B cell (primary cell): Measurements from ENCODE around the gene DCUN1D2. TPM values are rescaled to one million over a fixed set of nuclear protein-coding genes. Genes with fewer than 3 reads are reported as not detected.

Experiments used
- ATAC-seq: fragments of 200-7000 bp; cut with Tn5 transposase; one replicate; pipeline ENCODE4 v1.10.0; 2021; ENCODE audit warnings: low read depth, mild to moderate bottlenecking, moderate number of reproducible peaks, moderate library complexity
- CTCF ChIA-PET: fragments of 350-600 bp; sonication (Branson Sonifier 250); formaldehyde crosslinking; loops from one replicate; lab custom pipeline; 2021; ENCODE audit warnings: antibody characterized with exemption, inconsistent platforms; lab: Charles Lee
- POLR2A ChIA-PET: fragments of 350-600 bp; sonication (Branson Sonifier 250); formaldehyde crosslinking; loops from one replicate; lab custom pipeline; 2021; ENCODE audit warnings: antibody characterized with exemption; lab: Charles Lee
- DNase-seq: peaks from one replicate; pipeline ENCODE4 v3.0.0; 2013
- H2AFZ ChIP-seq: 2 replicates; pipeline ENCODE4 v1.6.1; 2012; ENCODE audit warnings: mild to moderate bottlenecking, low read depth, low read length; ENCODE audit not compliant: insufficient read depth, poor library complexity, severe bottlenecking
- H3K27ac ChIP-seq, 2 donors: 1 replicate in 1 of 2; 2 replicates in 1 of 2; pipeline ENCODE4 v1.5.1; 2012 to 2013; ENCODE audit warnings: low read length in 2 of 2, mild to moderate bottlenecking in 2 of 2, moderate library complexity in 1 of 2
- H3K27me3 ChIP-seq, 4 experiments: fragments of 200-600 bp in 1 of 4; sonication (generic) in 1 of 4; replicated peaks in 1 of 4; 1 replicate in 2 of 4; 2 replicates in 2 of 4; pipeline versions ENCODE4 v1.6.1 to v1.7.0; 2013 to 2016; ENCODE audit warnings: low read length in 3 of 4, mild to moderate bottlenecking in 2 of 4, mixed read lengths in 1 of 4, moderate library complexity in 1 of 4; ENCODE audit not compliant: insufficient read depth in 4 of 4, control insufficient read depth in 3 of 4; ENCODE audit errors: control extremely low read depth in 1 of 4
- H3K36me3 ChIP-seq, 2 experiments: replicated peaks in 1 of 2; 1 replicate in 1 of 2; 2 replicates in 1 of 2; pipeline versions ENCODE4 v1.6.1 to v1.7.1; 2013; ENCODE audit warnings: low read length in 1 of 2; ENCODE audit not compliant: insufficient read depth in 2 of 2, control insufficient read depth in 1 of 2; ENCODE audit errors: control extremely low read depth in 1 of 2, extremely low read depth in 1 of 2
- H3K4me1 ChIP-seq, 2 donors: fragments of 200-600 bp in 1 of 2; sonication (generic) in 1 of 2; 1 replicate in 1 of 2; 2 replicates in 1 of 2; pipeline versions ENCODE4 v1.5.1 to v1.6.1; 2013 to 2017; ENCODE audit warnings: low read length in 2 of 2; ENCODE audit not compliant: control insufficient read depth in 2 of 2, insufficient read depth in 2 of 2
- H3K4me2 ChIP-seq: replicated peaks from 2 replicates; pipeline ENCODE3; 2012; ENCODE audit warnings: mild to moderate bottlenecking, low read depth, low read length; ENCODE audit not compliant: poor library complexity, severe bottlenecking
- H3K4me3 ChIP-seq, 5 experiments: fragments of 200-600 bp in 1 of 5; sonication (generic) in 1 of 5; 1 replicate in 3 of 5; 2 replicates in 2 of 5; pipeline versions ENCODE4 v1.5.1 to v1.7.0; 2011 to 2016; ENCODE audit warnings: low read length in 4 of 5, mild to moderate bottlenecking in 4 of 5, low read depth in 2 of 5, control low read depth in 1 of 5, moderate library complexity in 1 of 5; ENCODE audit not compliant: insufficient read depth in 1 of 5; ENCODE audit errors: control extremely low read depth in 1 of 5, extremely low read depth in 1 of 5
- H3K79me2 ChIP-seq: fragments of 200-600 bp; sonication (generic); one replicate; pipeline ENCODE4 v1.6.0; 2016; ENCODE audit warnings: low read length; ENCODE audit not compliant: control insufficient read depth, insufficient read depth
- H3K9ac ChIP-seq: fragments of 200-600 bp; sonication (generic); 2 replicates; pipeline ENCODE4 v1.6.1; 2017; ENCODE audit warnings: mild to moderate bottlenecking, low read length, moderate library complexity
- H3K9me3 ChIP-seq, 3 donors: one replicate each; pipeline versions ENCODE4 v1.6.1 to v1.7.1; 2013; ENCODE audit warnings: low read length in 2 of 3; ENCODE audit not compliant: control insufficient read depth in 2 of 3, insufficient read depth in 1 of 3; ENCODE audit errors: control extremely low read depth in 1 of 3
- H4K20me1 ChIP-seq: 2 replicates; pipeline ENCODE4 v1.6.0; 2012; ENCODE audit warnings: mild to moderate bottlenecking, low read length; ENCODE audit not compliant: insufficient read depth, control insufficient read depth, poor library complexity, severe bottlenecking
- H3K27ac Mint-ChIP-seq: one replicate; pipeline ENCODE4 v1.8.0; 2021; ENCODE audit warnings: mixed read lengths
- H3K27me3 Mint-ChIP-seq: one replicate; pipeline ENCODE4 v1.8.0; 2021; ENCODE audit warnings: mixed read lengths
- H3K4me1 Mint-ChIP-seq: one replicate; pipeline ENCODE4 v1.8.0; 2021; ENCODE audit warnings: mixed read lengths
- H3K4me3 Mint-ChIP-seq: one replicate; pipeline ENCODE4 v1.8.0; 2021; ENCODE audit warnings: mixed read lengths
- H3K9me3 Mint-ChIP-seq: one replicate; pipeline ENCODE4 v1.8.0; 2022; ENCODE audit warnings: mixed read lengths; ENCODE audit not compliant: insufficient read depth
- EZH2 ChIP-seq: IDR thresholded peaks from 2 replicates; pipeline ENCODE4 v1.6.1; 2012; ENCODE audit warnings: borderline replicate concordance, low read depth, mild to moderate bottlenecking, moderate library complexity, low read length; ENCODE audit not compliant: insufficient read depth, poor library complexity, severe bottlenecking
- WGBS: methylation state at CpG from one replicate; pipeline ENCODE4 v1.1.5; 2013; ENCODE audit warnings: missing lambda C conversion rate; ENCODE audit not compliant: insufficient coverage; 5-methylcytosine and 5-hydroxymethylcytosine counted together
- intact Hi-C: fragments of 100-400 bp; cut with micrococcal nuclease; formaldehyde crosslinking; loops from one replicate; pipeline ENCODE4 v1.10.0; 2022
- polyA plus RNA-seq: library from polyadenylated mRNA; depleted of rRNA; stranded (reverse); fragments of >200 nt; gene quantifications from 2 replicates; pipeline ENCODE4 v1.2.3, GENCODE V29; 2012
- total RNA-seq, 2 donors: library from RNA; stranded (reverse); fragments of 120-200 nt in 1 of 2; gene quantifications; 1 replicate in 1 of 2; 2 replicates in 1 of 2; pipeline versions ENCODE4 v1.2.3 to v1.2.4, GENCODE V29; 2013 to 2022
- TF ChIP-seq, protein P1 (sequence below): fragments of 200-600 bp; IDR thresholded peaks from one replicate; pipeline ENCODE4 v1.8.0; 2022; ENCODE audit warnings: antibody characterized with exemption, mild to moderate bottlenecking

DCUN1D2 gene
- total and polyA plus RNA-seq, 2 donors (not counting 1 experiment from before 2014, with no cell fraction given) = 15.3 to 41.3 TPM

DNA sequence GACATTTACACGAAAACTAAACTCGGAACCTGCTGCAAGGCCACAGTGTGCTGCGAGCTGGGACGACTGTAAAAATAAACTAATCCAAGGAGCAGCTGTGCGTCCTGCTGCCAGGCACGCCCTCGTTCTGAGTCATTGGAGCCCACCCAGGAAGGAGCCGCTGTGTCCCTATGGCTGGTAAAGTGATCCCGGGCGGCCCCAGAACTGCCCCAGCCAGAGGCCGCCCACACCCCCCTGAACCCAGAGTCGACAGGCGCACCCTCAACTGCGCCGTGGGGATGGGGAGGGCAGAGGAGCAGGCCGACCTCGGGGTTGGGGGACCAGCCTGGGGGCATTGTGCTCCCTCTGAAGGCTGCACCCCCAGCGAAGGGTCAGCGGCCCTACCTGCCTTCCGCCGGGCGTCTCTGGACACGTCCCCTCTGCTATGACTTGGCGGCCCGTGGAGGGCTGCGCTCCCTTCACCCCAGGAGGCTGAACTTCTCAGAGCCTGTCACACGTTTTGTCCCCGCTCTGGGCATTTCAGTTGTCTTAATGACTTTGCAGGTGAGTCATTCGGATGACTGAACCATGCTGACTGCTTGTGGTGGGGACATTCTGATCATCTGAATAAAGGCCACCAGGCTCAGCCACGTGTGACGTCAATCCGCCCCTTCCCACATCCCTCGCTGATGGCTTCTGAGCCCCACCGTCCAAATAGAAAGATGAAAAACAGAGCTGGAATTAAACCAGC, 79.9 kb downstream of the DCUN1D2 start:
- no peaks in the 10 kb centered on the region for H3K27me3 Mint-ChIP-seq

DNA sequence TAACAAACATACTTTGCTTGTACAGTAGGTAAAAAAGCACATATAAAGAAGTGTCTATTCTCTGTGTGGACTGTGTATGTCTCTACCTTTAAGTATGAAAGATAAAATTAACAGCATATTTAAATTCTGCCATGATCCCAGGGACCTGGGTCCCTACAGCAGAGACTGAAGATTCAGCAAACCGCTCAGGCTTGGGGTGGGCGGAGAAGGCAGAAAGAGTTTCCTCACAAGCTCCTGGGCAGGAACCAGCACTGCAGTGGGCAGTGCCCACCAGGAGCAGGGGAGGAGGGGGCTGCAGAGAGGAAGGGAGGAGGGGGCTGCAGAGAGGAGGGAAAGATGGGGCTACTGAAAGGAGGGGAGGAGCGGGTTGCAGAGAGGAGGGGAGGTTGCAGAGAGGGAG, 81.9 kb downstream of the DCUN1D2 start:
- CTCF ChIA-PET = no interaction called here
- H2AFZ ChIP-seq = no peak overlapping the region
- intact Hi-C loops = no loop called here
- ATAC-seq = no peak
- no peak for DNase-seq
- H3K4me3 Mint-ChIP-seq = no peak overlapping the region
- H3K27ac ChIP-seq = no peak overlapping the region
- POLR2A ChIA-PET = interaction anchor here (0.5 kb wide), 1 partner anchor 37 kb away, joined by 6 read pairs; no protein-coding TSS in a partner anchor
- no peak overlapping the region for H3K4me2 ChIP-seq
- no peak overlapping the region for H3K4me3 ChIP-seq
- peaks cover 16 to 38% of the 10 kb centered on the region in 2 donors for H3K4me1 ChIP-seq
- peaks cover 0 to 2% (median 0%) of the 10 kb centered on the region in 4 experiments for H3K27me3 ChIP-seq
- WGBS = 94% methylated on average over 2 of the region's 3 CpGs
- H3K4me1 Mint-ChIP-seq = peaks cover 27% of the 10 kb centered on the region
- no peaks in the 10 kb centered on the region for H3K79me2 ChIP-seq
- no peak for TF ChIP-seq EZH2
- TF ChIP-seq, protein P1, sequence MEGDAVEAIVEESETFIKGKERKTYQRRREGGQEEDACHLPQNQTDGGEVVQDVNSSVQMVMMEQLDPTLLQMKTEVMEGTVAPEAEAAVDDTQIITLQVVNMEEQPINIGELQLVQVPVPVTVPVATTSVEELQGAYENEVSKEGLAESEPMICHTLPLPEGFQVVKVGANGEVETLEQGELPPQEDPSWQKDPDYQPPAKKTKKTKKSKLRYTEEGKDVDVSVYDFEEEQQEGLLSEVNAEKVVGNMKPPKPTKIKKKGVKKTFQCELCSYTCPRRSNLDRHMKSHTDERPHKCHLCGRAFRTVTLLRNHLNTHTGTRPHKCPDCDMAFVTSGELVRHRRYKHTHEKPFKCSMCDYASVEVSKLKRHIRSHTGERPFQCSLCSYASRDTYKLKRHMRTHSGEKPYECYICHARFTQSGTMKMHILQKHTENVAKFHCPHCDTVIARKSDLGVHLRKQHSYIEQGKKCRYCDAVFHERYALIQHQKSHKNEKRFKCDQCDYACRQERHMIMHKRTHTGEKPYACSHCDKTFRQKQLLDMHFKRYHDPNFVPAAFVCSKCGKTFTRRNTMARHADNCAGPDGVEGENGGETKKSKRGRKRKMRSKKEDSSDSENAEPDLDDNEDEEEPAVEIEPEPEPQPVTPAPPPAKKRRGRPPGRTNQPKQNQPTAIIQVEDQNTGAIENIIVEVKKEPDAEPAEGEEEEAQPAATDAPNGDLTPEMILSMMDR = no peak
- no peaks in the 10 kb centered on the region for H3K36me3 ChIP-seq
- no peaks in the 10 kb centered on the region for H3K27me3 Mint-ChIP-seq
- H3K27ac Mint-ChIP-seq = no peak overlapping the region
- peaks cover 0 to 65% (median 15%) of the 10 kb centered on the region in 3 donors for H3K9me3 ChIP-seq
- no peaks in the 10 kb centered on the region for H3K9me3 Mint-ChIP-seq
- H3K9ac ChIP-seq = no peak overlapping the region
- no peaks in the 10 kb centered on the region for H4K20me1 ChIP-seq

More for the DNA sequence above, 79.9 kb downstream of the DCUN1D2 start:
- H4K20me1 ChIP-seq = no peaks in the 10 kb centered on the region
- POLR2A ChIA-PET = no interaction called here
- peaks cover 16 to 38% of the 10 kb centered on the region in 2 donors for H3K4me1 ChIP-seq
- no peak overlapping the region for H3K27ac ChIP-seq
- H3K4me3 Mint-ChIP-seq = peak overlapping the region; percentile 18
- peak overlapping the region; percentile 58 for H3K27ac Mint-ChIP-seq
- intact Hi-C loops = no loop called here
- TF ChIP-seq, protein P1 = no peak
- no peak for TF ChIP-seq EZH2
- 90% methylated on average over 34 of the region's 34 CpGs for WGBS
- H3K9me3 Mint-ChIP-seq = no peaks in the 10 kb centered on the region
- H3K36me3 ChIP-seq = no peaks in the 10 kb centered on the region
- no peaks in the 10 kb centered on the region for H3K79me2 ChIP-seq
- ATAC-seq (no peak), DNase-seq (no peak)
- CTCF ChIA-PET = no interaction called here
- H3K4me3 ChIP-seq = no peak overlapping the region
- H3K9me3 ChIP-seq = peaks cover 0 to 69% (median 15%) of the 10 kb centered on the region in 3 donors
- peaks cover 27% of the 10 kb centered on the region for H3K4me1 Mint-ChIP-seq
- H2AFZ ChIP-seq = no peak overlapping the region
- no peak overlapping the region for H3K9ac ChIP-seq
- H3K4me2 ChIP-seq = peak overlapping the region; percentile 26
- H3K27me3 ChIP-seq = peaks cover 0 to 2% (median 0%) of the 10 kb centered on the region in 4 experiments
